DOHH2 (cell line): ENCODE results near the gene TMEM208.
A peak's percentile ranks its signal among the peaks of the same experiment; 100 is the strongest.

Experiments
- H3F3A ChIP-seq: fragments of 200-600 bp; sonication (generic), shearing (Covaris generic); 2 replicates; pipeline ENCODE4 v1.6.0; 2016; ENCODE audit warnings: antibody characterized with exemption, mild to moderate bottlenecking; ENCODE audit not compliant: control insufficient read depth, insufficient read depth
- H3K27ac ChIP-seq: fragments of 200-600 bp; sonication (generic); 2 replicates; pipeline ENCODE4 v1.5.1; 2014; ENCODE audit warnings: low read depth, mild to moderate bottlenecking, low read length, moderate library complexity
- H3K27me3 ChIP-seq: fragments of 200-600 bp; sonication (generic); 2 replicates; pipeline ENCODE4 v1.6.1; 2014; ENCODE audit warnings: mild to moderate bottlenecking, low read length, mixed read lengths; ENCODE audit not compliant: control insufficient read depth
- H3K36me3 ChIP-seq: fragments of 200-600 bp; sonication (generic); 2 replicates; pipeline ENCODE4 v1.6.1; 2014; ENCODE audit warnings: mild to moderate bottlenecking, low read length, moderate library complexity, mixed read lengths; ENCODE audit not compliant: control insufficient read depth
- H3K4me1 ChIP-seq: fragments of 200-600 bp; sonication (generic); 2 replicates; pipeline ENCODE4 v1.6.1; 2014; ENCODE audit warnings: mild to moderate bottlenecking, low read length, mixed read lengths; ENCODE audit not compliant: control insufficient read depth
- H3K4me2 ChIP-seq: fragments of 200-600 bp; sonication (generic); 2 replicates; pipeline ENCODE4 v1.6.0; 2014; ENCODE audit warnings: mild to moderate bottlenecking, low read length, moderate library complexity
- H3K4me3 ChIP-seq: fragments of 200-600 bp; sonication (generic); 2 replicates; pipeline ENCODE4 v1.5.1; 2014; ENCODE audit warnings: mild to moderate bottlenecking, low read length, mixed read lengths
- H3K79me2 ChIP-seq: fragments of 200-600 bp; sonication (generic); 2 replicates; pipeline ENCODE4 v1.6.1; 2014; ENCODE audit warnings: mild to moderate bottlenecking, low read length, mixed read lengths; ENCODE audit not compliant: control insufficient read depth
- H3K9me2 ChIP-seq: fragments of 200-600 bp; sonication (generic); replicated peaks from 2 replicates; pipeline ENCODE4 v1.6.1; 2014; ENCODE audit warnings: mild to moderate bottlenecking, low read length, mixed read lengths; ENCODE audit not compliant: control insufficient read depth
- H3K9me3 ChIP-seq: fragments of 200-600 bp; sonication (generic); 2 replicates; pipeline ENCODE4 v1.6.1; 2014; ENCODE audit warnings: antibody characterized with exemption, low read length, mixed read lengths; ENCODE audit not compliant: control insufficient read depth, insufficient read depth
- H4K20me1 ChIP-seq: fragments of 200-600 bp; sonication (generic); 2 replicates; pipeline ENCODE4 v1.6.0; 2014; ENCODE audit warnings: low read depth, mild to moderate bottlenecking, antibody characterized with exemption, low read length, moderate library complexity; ENCODE audit not compliant: control insufficient read depth, insufficient read depth
- CTCF ChIP-seq: fragments of 200-600 bp; sonication (generic); IDR thresholded peaks from one replicate; pipeline ENCODE4 v1.5.1; 2014; ENCODE audit warnings: antibody characterized with exemption, mild to moderate bottlenecking, low read depth, low read length; ENCODE audit not compliant: poor library complexity, severe bottlenecking
- EZH2phosphoT487 ChIP-seq: fragments of 200-600 bp; sonication (generic); IDR thresholded peaks from 2 replicates; pipeline ENCODE4 v1.6.1; 2017; ENCODE audit warnings: borderline replicate concordance, mild to moderate bottlenecking, antibody characterized with exemption, low read length, moderate library complexity, mixed read lengths

Gene TMEM208

GRCh38 chr16:67260426-67261063, 33.6 kb downstream of the TMEM208 start:
- TF ChIP-seq CTCF (peak; percentile 64), EZH2phosphoT487 (no peak)

GRCh38 chr16:67263201-67263600, 36.3 kb downstream of the TMEM208 start:
- Histone ChIP-seq H3K36me3 (no peaks in the 10 kb centered on the region), H3K27ac (no peak overlapping the region), H3K79me2 (no peaks in the 10 kb centered on the region), H3K4me3 (no peak overlapping the region), H3K9me2 (no peaks in the 10 kb centered on the region), H3K4me1 (no peaks in the 10 kb centered on the region), H3K27me3 (peaks cover 25% of the 10 kb centered on the region), H3K4me2 (no peak overlapping the region), H3K9me3 (no peaks in the 10 kb centered on the region), H3F3A (no peaks in the 10 kb centered on the region), H4K20me1 (no peaks in the 10 kb centered on the region)
- TF ChIP-seq EZH2phosphoT487 (no peak), CTCF (no peak)

More at GRCh38 chr16:67260426-67261063, 33.6 kb downstream of the TMEM208 start:
- Histone ChIP-seq H3K79me2 (no peaks in the 10 kb centered on the region), H3K4me1 (no peaks in the 10 kb centered on the region), H3K4me3 (no peak overlapping the region), H3K9me3 (no peaks in the 10 kb centered on the region), H3K27me3 (peaks cover 24% of the 10 kb centered on the region), H3F3A (no peaks in the 10 kb centered on the region), H3K36me3 (no peaks in the 10 kb centered on the region), H3K27ac (no peak overlapping the region), H3K4me2 (no peak overlapping the region), H3K9me2 (no peaks in the 10 kb centered on the region), H4K20me1 (no peaks in the 10 kb centered on the region)

GRCh38 chr16:67264277-67264676, 37.3 kb downstream of the TMEM208 start:
- H3K4me1 ChIP-seq = no peaks in the 10 kb centered on the region
- no peak overlapping the region for H3K4me3 ChIP-seq
- TF ChIP-seq EZH2phosphoT487 (no peak), CTCF (peak; percentile 48)

More at GRCh38 chr16:67264277-67264676, 37.3 kb downstream of the TMEM208 start:
- Histone ChIP-seq H4K20me1 (no peaks in the 10 kb centered on the region), H3K4me2 (no peak overlapping the region), H3K36me3 (no peaks in the 10 kb centered on the region), H3K9me2 (no peaks in the 10 kb centered on the region), H3K27ac (no peak overlapping the region), H3F3A (no peaks in the 10 kb centered on the region), H3K79me2 (no peaks in the 10 kb centered on the region), H3K27me3 (peaks cover 25% of the 10 kb centered on the region), H3K9me3 (no peaks in the 10 kb centered on the region)
